HepG2 (cell line): Measurements from ENCODE around the gene SLC5A6.

Experiments
- ARID2 ChIP-seq: sonication (generic); formaldehyde crosslinking; IDR thresholded peaks from 2 replicates; pipeline ENCODE4 v1.8.1; 2022; ENCODE audit warnings: mild to moderate bottlenecking, missing genetic modification reagents, borderline replicate concordance
- CREB1 ChIP-seq, 2 experiments: fragments of 450-650 bp in 1 of 2; IDR thresholded peaks; 2 replicates each; pipeline ENCODE4 v1.6.1; 2016 to 2017; ENCODE audit warnings: control low read depth in 1 of 2, mild to moderate bottlenecking in 1 of 2, missing compliant biosample characterization in 1 of 2, missing genetic modification characterization in 1 of 2
- CTCF ChIP-seq: sonication (generic); formaldehyde crosslinking; IDR thresholded peaks from 2 replicates; pipeline ENCODE4 v1.5.0; 2020; ENCODE audit warnings: mild to moderate bottlenecking, missing genetic modification reagents, moderate library complexity
- EZH2 ChIP-seq: conservative IDR thresholded peaks from 2 replicates; pipeline ENCODE4 v1.6.1; 2012; ENCODE audit warnings: mild to moderate bottlenecking, low read depth, low read length, moderate library complexity
- FOXA1 ChIP-seq, 2 experiments: fragments of 450-650 bp in 1 of 2; sonication (generic) in 1 of 2; formaldehyde crosslinking in 1 of 2; IDR thresholded peaks; 2 replicates each; pipeline versions ENCODE4 v1.4.0 to v1.6.1; 2016 to 2020; ENCODE audit warnings: missing genetic modification reagents in 1 of 2
- HDAC2 ChIP-seq: sonication (generic); formaldehyde crosslinking; IDR thresholded peaks from 2 replicates; pipeline ENCODE4 v1.4.0; 2020; ENCODE audit warnings: missing genetic modification reagents
- MAFF ChIP-seq: IDR thresholded peaks from 2 replicates; pipeline ENCODE4 v1.6.1; 2011; ENCODE audit warnings: low read depth, low read length, improper control_type of control experiment
- POLR2AphosphoS5 ChIP-seq: IDR thresholded peaks from 2 replicates; pipeline ENCODE4 v1.6.1; 2012; ENCODE audit warnings: low read depth, low read length
- PRDM10 ChIP-seq: sonication (generic); formaldehyde crosslinking; IDR thresholded peaks from 2 replicates; pipeline ENCODE4 v1.4.0; 2020; ENCODE audit warnings: low read depth, missing genetic modification reagents
- REST ChIP-seq, 2 experiments: IDR thresholded peaks; 2 replicates each; pipeline ENCODE4 v1.6.1; 2011 to 2012; ENCODE audit warnings: low read length in 2 of 2, borderline replicate concordance in 1 of 2, low read depth in 1 of 2, mild to moderate bottlenecking in 1 of 2, moderate library complexity in 1 of 2
- SRSF9 ChIP-seq: fragments of 200-400 bp; formaldehyde crosslinking; IDR thresholded peaks from 2 replicates; pipeline ENCODE4 v1.6.1; 2018; ENCODE audit warnings: borderline replicate concordance, mild to moderate bottlenecking, low read depth, low read length; ENCODE audit not compliant: insufficient read depth, poor library complexity, severe bottlenecking
- ZBTB33 ChIP-seq: sonication (generic); formaldehyde crosslinking; IDR thresholded peaks from 2 replicates; pipeline ENCODE4 v1.4.0; 2020; ENCODE audit warnings: missing genetic modification reagents

GRCh38 chr2:27189989-27190388, 22.1 kb downstream of the SLC5A6 start:
- no peak for TF ChIP-seq ARID2
- TF ChIP-seq CTCF (CRISPR knock-in tag), result no peak
- TF ChIP-seq EZH2, result no peak
- TF ChIP-seq FOXA1 (IDR thresholded peaks at IDR 0.05), result no peak
- TF ChIP-seq FOXA1 (CRISPR knock-in tag; IDR thresholded peaks at IDR 0.05), result no peak
- TF ChIP-seq CREB1 (IDR thresholded peaks at IDR 0.05), result no peak
- TF ChIP-seq CREB1 (CRISPR knock-in tag; IDR thresholded peaks at IDR 0.05), result no peak
- no peak for TF ChIP-seq SRSF9
- TF ChIP-seq REST (IDR thresholded peaks at IDR 0.05; ENCODE audit: borderline replicate concordance in 1 of 2, low read depth in 1 of 2, low read length in 2 of 2), result no peak
- no peak for TF ChIP-seq ZBTB33
- TF ChIP-seq PRDM10, result no peak
- no peak for TF ChIP-seq HDAC2 (CRISPR knock-in tag)
- TF ChIP-seq POLR2AphosphoS5, result no peak
- no peak for TF ChIP-seq MAFF
